ENCODE data around the gene KIF5A.

GRCh38 chr12:57512665-57513064 is 37.2 kb upstream of the KIF5A start:
- TF ChIP-seq, protein P1, sequence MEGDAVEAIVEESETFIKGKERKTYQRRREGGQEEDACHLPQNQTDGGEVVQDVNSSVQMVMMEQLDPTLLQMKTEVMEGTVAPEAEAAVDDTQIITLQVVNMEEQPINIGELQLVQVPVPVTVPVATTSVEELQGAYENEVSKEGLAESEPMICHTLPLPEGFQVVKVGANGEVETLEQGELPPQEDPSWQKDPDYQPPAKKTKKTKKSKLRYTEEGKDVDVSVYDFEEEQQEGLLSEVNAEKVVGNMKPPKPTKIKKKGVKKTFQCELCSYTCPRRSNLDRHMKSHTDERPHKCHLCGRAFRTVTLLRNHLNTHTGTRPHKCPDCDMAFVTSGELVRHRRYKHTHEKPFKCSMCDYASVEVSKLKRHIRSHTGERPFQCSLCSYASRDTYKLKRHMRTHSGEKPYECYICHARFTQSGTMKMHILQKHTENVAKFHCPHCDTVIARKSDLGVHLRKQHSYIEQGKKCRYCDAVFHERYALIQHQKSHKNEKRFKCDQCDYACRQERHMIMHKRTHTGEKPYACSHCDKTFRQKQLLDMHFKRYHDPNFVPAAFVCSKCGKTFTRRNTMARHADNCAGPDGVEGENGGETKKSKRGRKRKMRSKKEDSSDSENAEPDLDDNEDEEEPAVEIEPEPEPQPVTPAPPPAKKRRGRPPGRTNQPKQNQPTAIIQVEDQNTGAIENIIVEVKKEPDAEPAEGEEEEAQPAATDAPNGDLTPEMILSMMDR (conservative IDR thresholded peaks at IDR 0.05): no peak
- no peak for TF ChIP-seq ZFX (IDR thresholded peaks at IDR 0.05)

Measured in C4-2B (cell line).